Putamen (tissue), 1 donor: ENCODE measurements around the gene VTI1A.

Source experiments
- DNase-seq: peaks from one replicate; pipeline ENCODE4 v3.0.0-alpha.2; 2016; ENCODE audit warnings: low spot score

The VTI1A gene

GRCh38 chr10:112639298-112639697, 192.3 kb downstream of the VTI1A start:
- DNase-seq: no peak

DNA sequence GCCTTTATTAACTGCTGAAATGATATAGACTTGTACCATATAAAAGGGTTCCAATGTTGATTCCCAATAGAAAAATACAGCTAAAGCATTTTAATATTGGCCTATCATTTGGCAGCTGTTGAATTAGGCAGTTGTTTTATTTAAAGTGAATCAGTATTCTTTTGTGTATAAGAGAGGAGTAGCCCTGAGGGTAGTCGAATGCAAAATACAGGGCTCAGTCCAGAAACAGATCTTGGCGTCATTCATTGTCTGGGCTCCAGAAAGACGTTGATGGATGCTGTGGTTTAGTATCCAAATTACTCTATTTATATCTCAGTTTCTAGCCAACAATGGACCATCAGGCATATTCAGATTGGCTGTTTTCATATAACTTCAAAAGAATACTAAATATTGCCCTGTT, 193.6 kb downstream of the VTI1A start:
- no peak for DNase-seq

GRCh38 chr10:112643600-112644264, 196.7 kb downstream of the VTI1A start:
- no peak for DNase-seq

GRCh38 chr10:112644265-112644645, 197.2 kb downstream of the VTI1A start:
- no peak for DNase-seq

DNA sequence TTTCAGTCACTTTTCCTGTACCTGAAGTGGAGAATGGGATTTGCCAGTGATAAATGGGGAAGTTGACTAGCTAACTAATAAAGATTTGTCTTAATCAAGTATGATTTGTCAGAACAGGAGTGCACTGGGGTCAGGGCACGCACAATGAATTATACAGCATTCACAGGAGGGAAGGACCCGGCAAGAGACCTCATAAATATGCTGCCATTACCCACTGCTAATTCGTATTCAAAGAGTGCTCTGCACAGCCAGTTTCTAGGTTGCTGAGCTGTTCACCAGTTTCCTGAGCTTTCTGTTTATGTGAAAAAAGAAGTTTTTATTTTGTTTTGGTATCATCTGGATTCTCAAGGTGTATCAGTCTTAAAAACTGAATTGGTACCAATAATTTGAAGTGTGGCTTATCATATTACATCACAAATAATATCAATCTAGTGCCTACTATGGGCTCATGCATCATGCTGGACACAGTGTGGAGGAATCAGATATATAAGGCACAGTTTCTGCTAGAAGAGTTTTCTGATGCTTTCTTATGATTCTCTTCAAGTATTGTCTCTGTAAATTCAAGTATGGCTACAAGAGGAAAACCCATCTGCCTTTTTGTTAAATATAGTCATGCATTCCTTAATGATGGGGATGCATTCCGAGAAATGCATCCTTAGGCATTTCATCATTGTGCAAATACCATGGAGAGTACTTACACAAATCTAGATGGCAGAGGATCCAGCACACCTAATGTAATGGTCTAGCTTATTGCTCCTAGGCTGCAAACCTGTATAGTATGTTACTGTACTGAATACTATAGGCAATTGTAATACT, 202.2 kb downstream of the VTI1A start:
- DNase-seq: no peak

- no peak for DNase-seq
Measured at GRCh38 chr10:112649822-112650152, 202.8 kb downstream of the VTI1A start.

GRCh38 chr10:112650588-112651030, 203.6 kb downstream of the VTI1A start:
- DNase-seq: no peak

DNA sequence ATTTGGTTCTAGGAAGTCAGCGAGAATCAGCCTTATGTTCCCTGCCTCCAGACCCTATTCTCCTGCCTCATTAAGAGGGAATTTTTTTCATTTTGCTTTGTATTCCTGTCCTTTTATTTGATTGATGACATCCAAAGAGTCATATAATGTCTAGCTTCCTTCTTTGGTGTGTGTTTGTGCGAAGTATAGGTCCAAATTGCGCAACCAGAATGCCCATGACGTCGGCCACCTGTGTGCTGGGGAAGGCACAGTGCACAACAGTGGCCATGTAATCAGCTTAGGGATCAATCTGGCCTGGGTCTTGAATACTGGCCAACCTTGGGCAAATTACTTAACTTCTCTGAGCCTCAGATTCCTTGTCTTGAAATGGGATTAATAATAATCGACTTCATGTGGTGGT, 206.2 kb downstream of the VTI1A start:
- no peak for DNase-seq

DNA sequence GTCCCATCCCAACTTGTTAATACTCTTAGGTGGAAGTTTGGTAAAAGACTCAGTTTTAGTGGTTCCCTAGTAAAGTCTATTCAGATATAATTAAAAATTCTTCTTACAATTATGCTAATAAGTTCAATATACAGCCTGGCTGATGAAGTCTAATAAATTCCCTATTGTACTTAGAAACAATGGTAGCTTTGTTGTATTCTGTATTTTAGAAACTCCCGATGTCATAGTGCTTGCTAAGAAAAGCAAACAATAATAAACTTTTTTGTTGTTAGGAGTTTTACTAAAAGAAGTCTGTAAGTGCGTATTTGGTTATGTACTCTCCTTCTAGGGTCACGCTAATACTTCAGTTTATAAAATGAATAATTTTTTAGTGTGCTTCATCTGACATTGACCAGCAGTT, 206.8 kb downstream of the VTI1A start:
- DNase-seq: no peak

- no peak for DNase-seq
Measured at GRCh38 chr10:112654794-112655193, 207.8 kb downstream of the VTI1A start.

DNA sequence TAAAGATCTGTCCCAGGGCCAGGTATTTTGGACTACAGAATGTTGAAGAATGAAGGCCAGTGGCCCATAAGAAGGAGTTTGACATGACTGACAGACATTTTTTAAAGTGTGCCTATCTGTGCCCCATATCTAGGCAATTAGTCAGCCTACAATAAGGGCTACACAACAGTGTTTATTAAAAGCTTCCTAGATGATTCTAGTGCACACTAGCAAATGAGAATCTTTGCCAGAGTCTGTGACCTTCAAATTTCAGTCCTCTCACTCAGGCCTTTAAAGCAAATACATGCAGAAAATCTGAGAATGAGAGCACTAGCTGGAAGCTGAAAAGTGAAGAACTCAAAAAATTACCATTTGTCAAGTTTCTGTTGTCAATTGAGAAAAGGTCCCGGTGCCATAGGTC, 208.7 kb downstream of the VTI1A start:
- no peak for DNase-seq

GRCh38 chr10:112658465-112658864, 211.4 kb downstream of the VTI1A start:
- DNase-seq: no peak

DNA sequence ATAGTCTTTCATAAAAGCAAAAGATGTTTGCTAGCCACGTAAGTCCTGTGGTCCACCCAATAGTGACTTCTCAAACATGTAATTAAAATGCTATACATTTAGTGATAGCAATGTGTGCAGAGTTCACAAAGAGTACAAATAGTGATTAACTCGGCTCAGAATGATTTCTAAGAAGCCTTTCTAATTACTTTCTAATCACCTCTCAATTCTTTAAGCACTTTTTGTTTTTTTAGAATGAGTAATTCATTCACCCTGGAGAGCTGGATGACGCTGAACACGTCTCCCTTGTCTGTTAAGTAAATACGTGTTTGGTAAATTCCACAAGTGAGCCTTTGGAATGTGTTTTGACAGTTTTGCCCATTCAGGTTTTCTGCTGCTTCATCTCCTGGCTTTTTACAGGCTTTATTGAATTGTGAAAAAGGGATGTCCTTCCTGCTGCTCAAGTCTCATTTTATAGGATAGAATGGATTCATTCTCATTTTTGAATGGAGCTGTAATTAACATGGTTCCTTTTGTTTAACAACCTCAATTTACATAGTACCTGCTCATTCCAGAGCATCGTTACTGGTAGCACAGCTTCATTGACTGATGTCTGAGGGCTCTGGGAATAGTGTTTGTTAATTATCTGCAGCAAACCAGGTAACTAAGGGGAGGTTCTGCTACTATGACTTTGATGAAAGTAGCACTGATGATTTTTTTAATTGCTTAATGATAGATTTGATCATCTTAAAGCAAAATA, 212.1 kb downstream of the VTI1A start:
- no peak for DNase-seq

DNA sequence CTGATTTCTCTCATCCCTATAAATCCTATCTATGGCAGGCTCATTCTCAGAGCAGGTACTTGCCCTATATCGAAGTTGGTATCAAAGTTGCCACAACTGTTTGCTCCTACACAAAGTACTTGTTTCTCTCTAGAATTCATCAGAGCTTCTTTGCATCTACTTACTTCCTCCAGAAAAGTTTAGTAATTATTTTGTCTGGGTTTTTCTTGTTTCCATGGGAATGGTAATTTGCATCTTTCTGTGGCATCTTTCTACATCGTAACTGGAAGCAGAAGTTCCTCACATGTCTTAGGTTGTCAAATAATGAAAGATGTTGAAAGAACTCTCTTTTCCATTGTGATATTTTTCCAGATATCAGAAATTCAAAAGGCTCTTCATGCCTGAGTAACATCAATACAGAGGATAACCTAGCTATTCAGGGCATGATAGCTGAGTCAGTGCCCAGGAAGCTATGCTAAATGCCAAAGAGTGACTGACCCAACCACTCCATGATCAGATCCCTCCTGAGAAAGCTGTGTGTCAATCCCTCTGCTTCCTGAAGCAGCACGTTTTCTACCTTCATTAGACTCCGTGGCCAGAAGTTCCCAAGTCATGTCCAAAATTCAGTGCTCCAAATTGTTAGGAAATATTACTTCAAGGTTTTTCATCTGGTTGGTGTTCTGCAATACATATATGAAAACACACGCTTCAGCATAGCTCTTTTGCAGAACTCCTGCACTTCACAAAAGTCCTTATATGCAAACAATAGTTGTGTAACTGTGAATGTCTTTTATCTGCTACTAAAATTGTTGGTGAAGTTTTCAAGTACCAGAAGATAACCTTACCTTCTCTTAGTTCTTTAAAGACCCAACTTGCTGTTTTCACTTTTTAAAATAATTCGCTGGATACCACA, 216.5 kb downstream of the VTI1A start:
- no peak for DNase-seq

DNA sequence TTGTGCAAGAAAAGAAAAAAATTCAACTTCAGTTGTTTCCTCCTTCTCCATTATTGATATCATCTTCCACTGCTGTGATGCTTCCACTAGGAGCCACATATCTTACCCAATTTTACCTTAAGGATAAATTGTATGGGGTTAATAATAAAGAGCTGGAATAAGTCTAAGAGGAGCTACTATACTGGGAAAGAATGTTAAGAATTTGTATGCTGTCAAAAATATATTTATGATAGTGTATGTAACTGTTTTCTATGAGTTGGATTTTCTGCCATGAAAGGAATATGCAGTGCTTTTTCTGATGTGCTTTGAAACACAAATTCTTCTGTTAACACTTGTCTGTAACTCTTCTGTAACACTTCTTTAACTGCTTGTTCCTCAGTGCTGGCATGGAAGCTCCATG, 219.1 kb downstream of the VTI1A start:
- DNase-seq: no peak

- no peak for DNase-seq
Measured at GRCh38 chr10:112669989-112670388, 223.0 kb downstream of the VTI1A start.

- DNase-seq: no peak
Measured at GRCh38 chr10:112671743-112672142, 224.7 kb downstream of the VTI1A start.

GRCh38 chr10:112672706-112673105, 225.7 kb downstream of the VTI1A start:
- no peak for DNase-seq

DNA sequence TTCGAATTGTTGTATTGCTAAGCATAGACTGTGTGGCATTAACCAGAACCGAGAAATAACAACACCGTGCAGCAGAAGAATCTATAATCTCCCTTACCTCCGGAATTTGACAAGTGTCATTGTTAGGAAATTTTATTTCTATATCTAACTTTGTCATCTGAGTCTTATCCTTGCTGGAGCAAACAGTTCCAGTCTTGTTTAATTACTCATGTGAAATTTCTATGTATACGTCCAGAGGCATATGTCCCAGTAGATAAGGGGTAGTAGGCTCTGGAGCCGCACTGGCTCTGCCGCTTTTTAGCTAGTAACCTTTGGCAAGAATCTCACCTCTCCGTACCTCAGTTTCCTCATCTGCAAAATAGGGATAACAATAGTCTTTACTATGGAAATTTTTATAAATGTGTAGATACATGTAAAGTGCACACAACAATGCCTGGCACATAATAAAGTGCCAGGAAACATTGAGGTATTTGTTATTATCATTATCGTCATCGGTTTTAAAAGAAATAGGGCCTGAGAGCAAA, 228.6 kb downstream of the VTI1A start:
- no peak for DNase-seq

- DNase-seq: no peak
Measured at GRCh38 chr10:112677689-112678088, 230.7 kb downstream of the VTI1A start.

DNA sequence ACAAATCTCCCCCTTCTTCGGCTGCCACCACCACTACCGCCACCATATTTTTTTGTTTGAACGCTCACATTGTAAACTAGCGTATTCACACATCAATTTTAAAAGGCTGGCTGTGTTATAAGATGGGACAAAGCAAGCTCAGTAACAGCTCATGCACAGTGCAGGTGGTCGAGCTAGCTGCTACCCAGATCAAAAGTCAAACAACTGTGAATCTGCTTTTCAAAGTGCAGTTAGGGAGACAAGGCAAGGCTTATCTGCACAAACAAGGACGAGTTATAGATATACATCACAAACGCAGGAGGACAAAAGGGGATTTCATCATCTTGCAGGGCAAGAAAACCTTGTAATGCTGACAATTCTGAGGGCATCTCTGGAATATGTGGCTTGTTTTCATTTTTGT, 231.6 kb downstream of the VTI1A start:
- DNase-seq: no peak

- DNase-seq: no peak
Measured at GRCh38 chr10:112678987-112679386, 232.0 kb downstream of the VTI1A start.
